ENCODE measurements around the gene CARMIL1. TPM values are rescaled to one million over a fixed set of nuclear protein-coding genes. Genes with fewer than 3 reads are reported as not detected.

Gene CARMIL1
- total and polyA plus RNA-seq, 2 of the 8 experiments (the other 6 are each of a cell fraction or from before 2014, with no cell fraction given), result 20.3 to 40.4 TPM

DNA sequence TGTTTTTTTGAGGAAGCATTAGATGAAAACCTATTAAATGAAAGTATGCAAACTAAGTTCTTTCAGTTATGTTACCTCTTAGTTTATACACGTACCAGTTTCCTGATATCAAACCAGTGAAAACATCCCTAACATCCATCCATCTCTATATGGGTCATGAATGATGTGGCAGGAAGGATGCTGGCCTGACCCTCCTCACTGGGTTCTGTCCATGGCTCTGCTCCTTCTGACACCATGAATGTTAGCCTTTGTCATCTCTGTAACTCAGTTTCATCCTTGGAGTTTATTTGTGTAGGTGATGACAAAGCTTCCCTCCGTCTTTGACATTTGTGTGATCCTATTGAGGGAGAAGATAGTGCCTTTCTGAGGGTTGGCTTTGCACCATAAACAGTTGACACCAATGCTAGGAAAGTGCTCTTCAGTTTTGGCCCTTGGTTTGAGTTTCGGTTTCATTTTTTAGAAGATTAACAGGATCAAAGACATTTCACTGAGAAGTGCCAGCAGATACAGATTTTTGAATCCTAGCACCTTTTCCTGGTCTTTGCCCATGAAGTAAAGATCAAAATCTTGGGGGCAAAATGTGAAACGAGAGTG is 300.8 kb downstream of the CARMIL1 start:
- ChIA-PET POLR2A (ENCODE audit: partially characterized antibody) (no interaction called here), CTCF (ENCODE audit: partially characterized antibody) (interaction anchor here (1.8 kb wide), 1 partner anchor 22 kb away, joined by 6 read pairs; no protein-coding TSS in a partner anchor)
- H3K9me3 ChIP-seq (ENCODE audit: insufficient read depth in 2 of 2, low read depth in 1 of 2, low read length in 1 of 2), result no peaks in the 10 kb centered on the region
- WGBS, 2 experiments (ENCODE audit: extremely low coverage in 1 of 2, insufficient coverage in 1 of 2, insufficient read length in 1 of 2, insufficient replicate concordance in 2 of 2, low coverage in 1 of 2, low lambda C conversion rate in 2 of 2, missing lambda C conversion rate in 1 of 2), result 90% methylated on average over 4 of the region's 4 CpGs; no CpG with 5 or more reads in 1 of the 2 experiments
- H3K79me2 ChIP-seq (ENCODE audit: control insufficient read depth in 1 of 2, insufficient read depth in 2 of 2, low read length in 2 of 2), result no peaks in the 10 kb centered on the region
- H3K27me3 ChIP-seq (replicated peaks in 1 of 4; ENCODE audit: control insufficient read depth in 3 of 4, extremely low read depth in 1 of 4, insufficient read depth in 3 of 4, low read length in 3 of 4), result no peaks in the 10 kb centered on the region
- H3K9ac ChIP-seq (replicated peaks in 1 of 4; ENCODE audit: extremely low read depth in 1 of 4, low read depth in 3 of 4, low read length in 3 of 4), result no peak overlapping the region
- no peak for DNase-seq (ENCODE audit: low read depth in 1 of 2, low spot score in 2 of 2)
- H3K4ac ChIP-seq (replicated peaks; ENCODE audit: insufficient read length, low read depth, low read length), result no peak overlapping the region
- H2AK5ac ChIP-seq (ENCODE audit: low read depth, low read length), result no peak overlapping the region
- no peak for FAIRE-seq
- H3K56ac ChIP-seq (replicated peaks; ENCODE audit: insufficient read length, low read depth, low read length), result no peak overlapping the region
- no peak overlapping the region for H3K4me3 ChIP-seq (ENCODE audit: extremely low read depth in 1 of 4, insufficient read depth in 2 of 4, low read depth in 3 of 4, low read length in 4 of 4)
- H2AFZ ChIP-seq (ENCODE audit: low read length), result no peak overlapping the region
- no peak overlapping the region for H4K5ac ChIP-seq (ENCODE audit: insufficient read length, low read depth, low read length)
- no peak overlapping the region for H2BK20ac ChIP-seq (ENCODE audit: low read length)
- H4K20me1 ChIP-seq (replicated peaks in 1 of 2; ENCODE audit: control insufficient read depth in 1 of 2, insufficient read depth in 2 of 2, low read length in 2 of 2), result no peaks in the 10 kb centered on the region
- no peak overlapping the region for H3K27ac ChIP-seq (ENCODE audit: low read depth, low read length)
- H3K23me2 ChIP-seq (ENCODE audit: low read depth, low read length), result no peaks in the 10 kb centered on the region
- peaks cover 0 to 6% (median under 1%) of the 10 kb centered on the region in 4 experiments; a peak in 3 of 8 replicates for H3K36me3 ChIP-seq (ENCODE audit: control insufficient read depth in 2 of 4, insufficient read depth in 4 of 4, low read length in 3 of 4)
- H2BK12ac ChIP-seq (ENCODE audit: low read depth, low read length), result no peak overlapping the region
- no peak overlapping the region for H3K14ac ChIP-seq (ENCODE audit: insufficient read length)
- H3K4me1 ChIP-seq (replicated peaks in 1 of 4; ENCODE audit: control insufficient read depth in 3 of 4, insufficient read depth in 4 of 4, low read length in 3 of 4), result no peaks in the 10 kb centered on the region
- no peak overlapping the region for H2BK5ac ChIP-seq (ENCODE audit: low read depth, low read length)
- no peak overlapping the region for H3K4me2 ChIP-seq (ENCODE audit: insufficient read depth in 1 of 2, low read depth in 2 of 2, low read length in 2 of 2)
- H3K79me1 ChIP-seq (ENCODE audit: low read depth, low read length), result no peaks in the 10 kb centered on the region
- no peak overlapping the region for H2BK120ac ChIP-seq (replicated peaks; ENCODE audit: low read depth, low read length)
- no peak overlapping the region for H4K91ac ChIP-seq (replicated peaks; ENCODE audit: insufficient read length, low read length)
- no peak overlapping the region for H3K18ac ChIP-seq (ENCODE audit: extremely low read depth, low read length)
- no peak overlapping the region for H2BK15ac ChIP-seq (ENCODE audit: low read length)
- no peak overlapping the region for H3K23ac ChIP-seq (ENCODE audit: insufficient read length)
- H4K8ac ChIP-seq (ENCODE audit: extremely low read depth, insufficient read depth, low read length), result no peak overlapping the region
- TF ChIP-seq RXRA (IDR thresholded peaks at IDR 0.05; ENCODE audit: insufficient read depth, low read depth, low read length), result no peak
- TF ChIP-seq SP2 (IDR thresholded peaks at IDR 0.05; ENCODE audit: low read length), result no peak
- no peak for TF ChIP-seq TCF12 (IDR thresholded peaks at IDR 0.05; ENCODE audit: low read depth, low read length)
- TF ChIP-seq RBBP5 (IDR thresholded peaks at IDR 0.05; ENCODE audit: borderline replicate concordance, low read depth, low read length), result no peak
- TF ChIP-seq, protein P1, sequence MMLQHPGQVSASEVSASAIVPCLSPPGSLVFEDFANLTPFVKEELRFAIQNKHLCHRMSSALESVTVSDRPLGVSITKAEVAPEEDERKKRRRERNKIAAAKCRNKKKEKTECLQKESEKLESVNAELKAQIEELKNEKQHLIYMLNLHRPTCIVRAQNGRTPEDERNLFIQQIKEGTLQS (IDR thresholded peaks at IDR 0.05; ENCODE audit: insufficient read depth, low read depth, low read length), result no peak
- TF ChIP-seq MAFK (IDR thresholded peaks at IDR 0.05; ENCODE audit: low read depth, low read length), result no peak
- no peak for TF ChIP-seq SAP30 (IDR thresholded peaks at IDR 0.05; ENCODE audit: insufficient read depth, insufficient replicate concordance, low read length)
- no peak for TF ChIP-seq CTBP2 (IDR thresholded peaks at IDR 0.05; ENCODE audit: borderline replicate concordance, insufficient read depth, insufficient read length, low read length)
- TF ChIP-seq EGR1 (IDR thresholded peaks at IDR 0.05; ENCODE audit: borderline replicate concordance, low read depth, low read length), result no peak

Data from H1 (cell line).